Astrocyte of the spinal cord (primary cell): ENCODE measurements around the gene ALKBH4.

Experiments
- DNase-seq: peaks from one replicate; pipeline ENCODE4 v3.0.0; 2011; ENCODE audit warnings: low read depth, low spot score
- H3K4me3 ChIP-seq: 2 replicates; pipeline ENCODE4 v1.5.1; 2011; ENCODE audit warnings: low read depth, mild to moderate bottlenecking, low read length, moderate library complexity
- CTCF ChIP-seq: IDR thresholded peaks from 2 replicates; pipeline ENCODE4 v1.5.1; 2012; ENCODE audit warnings: low read depth, mild to moderate bottlenecking, low read length, inconsistent platforms
- in situ Hi-C: cut with HindIII; loops from 2 replicates; pipeline ENCODE4 v1.10.0; 2017; ENCODE audit warnings: low sequenced_read_pairs

Gene ALKBH4

GRCh38 chr7:102424129-102424551 is 40.5 kb downstream of the ALKBH4 start:
- no peak overlapping the region for H3K4me3 ChIP-seq
- no peak for DNase-seq
- no peak for TF ChIP-seq CTCF
- in situ Hi-C loops, result no loop called here

GRCh38 chr7:102421706-102422240 is 42.9 kb downstream of the ALKBH4 start:
- in situ Hi-C loops, result no loop called here
- DNase-seq, result no peak
- no peak for TF ChIP-seq CTCF
- H3K4me3 ChIP-seq, result no peak overlapping the region

- no peak for DNase-seq
- in situ Hi-C loops, result loop anchor here (10.0 kb wide), 1 partner anchor 134 kb away; the partner anchor contains the start of gene SH2B2
- TF ChIP-seq CTCF, result no peak
- H3K4me3 ChIP-seq, result no peak overlapping the region
These were observed 46.1 kb downstream of the ALKBH4 start for GRCh38 chr7:102418592-102418991.

- no peak for DNase-seq
- in situ Hi-C loops, result loop anchor here (10.0 kb wide), 1 partner anchor 132 kb away; the partner anchor contains the start of gene SH2B2
- TF ChIP-seq CTCF, result no peak
These were observed 47.6 kb downstream of the ALKBH4 start for GRCh38 chr7:102417105-102417504.

GRCh38 chr7:102416406-102416805 is 48.3 kb downstream of the ALKBH4 start:
- in situ Hi-C loops, result loop anchor here (10.0 kb wide), 1 partner anchor 132 kb away; the partner anchor contains the start of gene SH2B2
- no peak for DNase-seq
- H3K4me3 ChIP-seq, result no peak overlapping the region
- TF ChIP-seq CTCF, result no peak

More at GRCh38 chr7:102417105-102417504, 47.6 kb downstream of the ALKBH4 start:
- no peak overlapping the region for H3K4me3 ChIP-seq

GRCh38 chr7:102415685-102416225 is 48.9 kb downstream of the ALKBH4 start:
- no peak for TF ChIP-seq CTCF
- DNase-seq, result no peak
- no peak overlapping the region for H3K4me3 ChIP-seq
- in situ Hi-C loops, result loop anchor here (10.0 kb wide), 1 partner anchor 131 kb away; the partner anchor contains the start of gene SH2B2
